HepG2 (cell line): Measurements from ENCODE around the gene KIAA1958. TPM values are rescaled to one million over a fixed set of nuclear protein-coding genes. Genes with fewer than 3 reads are reported as not detected.

Experiments
- GABPB1 ChIP-seq: IDR thresholded peaks from 2 replicates; pipeline ENCODE4 v1.6.1; 2016; ENCODE audit warnings: mild to moderate bottlenecking, missing genetic modification reagents, moderate library complexity, missing compliant biosample characterization
- HNRNPL ChIP-seq: fragments of 200-400 bp; formaldehyde crosslinking; IDR thresholded peaks from 2 replicates; pipeline ENCODE4 v1.6.1; 2017; ENCODE audit warnings: mild to moderate bottlenecking, low read depth, low read length
- HOXA7 ChIP-seq: sonication (generic); formaldehyde crosslinking; IDR thresholded peaks from 2 replicates; pipeline ENCODE4 v1.8.1; 2022; ENCODE audit warnings: mild to moderate bottlenecking, missing genetic modification reagents, moderate library complexity
- KDM5B ChIP-seq: sonication (generic); formaldehyde crosslinking; IDR thresholded peaks from 2 replicates; pipeline ENCODE4 v1.4.0; 2020; ENCODE audit warnings: missing genetic modification reagents, mild to moderate bottlenecking, borderline replicate concordance
- KLF16 ChIP-seq, 2 experiments: sonication (generic) in 1 of 2; formaldehyde crosslinking in 1 of 2; IDR thresholded peaks; 2 replicates each; pipeline versions ENCODE4 v1.6.1 to v1.8.0; 2016 to 2023; ENCODE audit warnings: missing genetic modification reagents in 2 of 2, missing compliant biosample characterization in 1 of 2
- PRPF4 ChIP-seq: fragments of 200-400 bp; formaldehyde crosslinking; IDR thresholded peaks from 2 replicates; pipeline ENCODE4 v1.6.1; 2016; ENCODE audit warnings: low read length, low read depth; ENCODE audit not compliant: poor library complexity, severe bottlenecking
- RBM22 ChIP-seq: fragments of 200-400 bp; formaldehyde crosslinking; optimal IDR thresholded peaks from 2 replicates; pipeline ENCODE3; 2017; ENCODE audit warnings: mild to moderate bottlenecking, low read length, moderate library complexity
- TEAD2 ChIP-seq: sonication (generic); formaldehyde crosslinking; IDR thresholded peaks from 2 replicates; pipeline ENCODE4 v1.9.0; 2021; ENCODE audit warnings: missing genetic modification reagents
- ZBTB39 ChIP-seq: sonication (generic); formaldehyde crosslinking; IDR thresholded peaks from 2 replicates; pipeline ENCODE4 v1.5.0; 2020; ENCODE audit warnings: missing genetic modification reagents
- ZBTB49 ChIP-seq: sonication (generic); formaldehyde crosslinking; IDR thresholded peaks from 2 replicates; pipeline ENCODE4 v1.4.0; 2020; ENCODE audit warnings: missing genetic modification reagents, borderline replicate concordance
- ZNF431 ChIP-seq: sonication (generic); formaldehyde crosslinking; IDR thresholded peaks from 2 replicates; pipeline ENCODE4 v1.9.0; 2022; ENCODE audit warnings: missing genetic modification reagents, low read depth, mild to moderate bottlenecking, borderline replicate concordance
- ZNF44 ChIP-seq: sonication (generic); formaldehyde crosslinking; IDR thresholded peaks from 2 replicates; pipeline ENCODE4 v1.5.1; 2020; ENCODE audit warnings: mild to moderate bottlenecking, missing genetic modification reagents
- ZNF7 ChIP-seq: IDR thresholded peaks from 2 replicates; pipeline ENCODE4 v1.6.1; 2016; ENCODE audit warnings: missing biosample characterization, missing genetic modification reagents
- ZNF800 ChIP-seq: sonication (generic); formaldehyde crosslinking; IDR thresholded peaks from 2 replicates; pipeline ENCODE4 v1.4.0; 2020; ENCODE audit warnings: missing genetic modification reagents
- ZNF883 ChIP-seq: sonication (generic); formaldehyde crosslinking; IDR thresholded peaks from 2 replicates; pipeline ENCODE4 v1.5.1; 2020; ENCODE audit warnings: mild to moderate bottlenecking, missing genetic modification reagents; ENCODE audit errors: not compliant biosample characterization
- polyA plus RNA-seq, 8 experiments: library from polyadenylated mRNA; depleted of rRNA in 3 of 8; stranded (reverse) in 7 of 8; unstranded in 1 of 8; fragments of >200 nt; fragmentation: Illumina TruSeq in 4 of 8; extraction: Trizol in 4 of 8; gene quantifications; 2 replicates each; pipeline versions ENCODE4 v1.2.1 to v1.2.3, GENCODE V29; 2011 to 2016; ENCODE audit warnings: low read depth in 4 of 8, missing spikeins in 1 of 8, mixed read lengths in 1 of 8; ENCODE audit not compliant: insufficient read depth in 1 of 8
- total RNA-seq, 5 experiments: library from RNA; depleted of rRNA; stranded (reverse); fragments of >200 nt; fragmentation: Illumina TruSeq; extraction: Trizol; gene quantifications; 2 replicates each; pipeline ENCODE4 v1.2.3, GENCODE V29; 2016; ENCODE audit warnings: low read depth in 1 of 5
- TF ChIP-seq, protein P1 (sequence below): sonication (generic); formaldehyde crosslinking; IDR thresholded peaks from 2 replicates; pipeline ENCODE4 v1.4.0; 2020; ENCODE audit warnings: missing genetic modification reagents
- TF ChIP-seq, protein P2 (sequence below): sonication (generic); formaldehyde crosslinking; IDR thresholded peaks from 2 replicates; pipeline ENCODE4 v1.4.0; 2020; ENCODE audit warnings: mild to moderate bottlenecking, missing genetic modification reagents, borderline replicate concordance

Gene KIAA1958
- total and polyA plus RNA-seq, 2 of the 13 experiments (the other 11 are each of a cell fraction or from before 2014, with no cell fraction given), result 8.5 to 10.3 TPM

DNA sequence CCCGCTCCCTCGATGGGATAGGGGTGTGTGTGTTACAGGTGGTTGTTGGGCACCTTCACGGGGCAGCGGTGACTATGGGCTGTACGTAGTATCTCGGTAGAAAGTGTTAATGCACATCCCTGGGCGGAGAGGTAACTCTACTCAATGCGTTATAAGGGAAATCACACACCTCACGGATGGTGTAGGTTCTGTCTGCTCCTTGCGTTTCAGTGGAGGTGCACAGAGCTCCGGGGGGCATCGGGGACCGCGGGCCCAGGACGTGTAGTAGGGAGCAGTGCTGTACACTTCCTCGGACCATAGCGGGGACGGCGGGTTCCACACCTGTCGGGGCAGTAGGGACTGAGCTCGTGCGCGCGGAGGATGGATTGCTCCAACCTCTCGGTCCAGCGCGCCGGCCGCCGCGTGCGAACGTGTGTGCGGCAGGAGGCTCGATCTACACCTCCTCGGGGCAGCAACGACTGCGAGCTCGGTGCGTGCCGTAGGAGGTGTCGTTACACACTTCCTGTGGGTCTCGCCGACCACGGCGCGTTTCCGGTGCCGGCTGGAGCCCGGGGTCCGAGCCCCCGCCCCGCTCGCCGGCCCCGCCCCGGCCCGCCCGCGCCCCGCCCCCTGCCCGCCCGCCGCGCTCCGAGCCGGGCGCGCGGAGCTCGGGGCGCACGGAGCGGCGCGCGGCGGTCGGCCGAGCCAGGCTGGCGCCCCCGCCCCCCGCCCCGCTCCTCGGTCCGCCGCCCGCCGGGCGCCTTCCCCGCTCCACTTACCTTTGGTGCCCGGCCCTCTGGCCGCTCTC is at the start of gene KIAA1958 (continued):
- TF ChIP-seq, protein P1, sequence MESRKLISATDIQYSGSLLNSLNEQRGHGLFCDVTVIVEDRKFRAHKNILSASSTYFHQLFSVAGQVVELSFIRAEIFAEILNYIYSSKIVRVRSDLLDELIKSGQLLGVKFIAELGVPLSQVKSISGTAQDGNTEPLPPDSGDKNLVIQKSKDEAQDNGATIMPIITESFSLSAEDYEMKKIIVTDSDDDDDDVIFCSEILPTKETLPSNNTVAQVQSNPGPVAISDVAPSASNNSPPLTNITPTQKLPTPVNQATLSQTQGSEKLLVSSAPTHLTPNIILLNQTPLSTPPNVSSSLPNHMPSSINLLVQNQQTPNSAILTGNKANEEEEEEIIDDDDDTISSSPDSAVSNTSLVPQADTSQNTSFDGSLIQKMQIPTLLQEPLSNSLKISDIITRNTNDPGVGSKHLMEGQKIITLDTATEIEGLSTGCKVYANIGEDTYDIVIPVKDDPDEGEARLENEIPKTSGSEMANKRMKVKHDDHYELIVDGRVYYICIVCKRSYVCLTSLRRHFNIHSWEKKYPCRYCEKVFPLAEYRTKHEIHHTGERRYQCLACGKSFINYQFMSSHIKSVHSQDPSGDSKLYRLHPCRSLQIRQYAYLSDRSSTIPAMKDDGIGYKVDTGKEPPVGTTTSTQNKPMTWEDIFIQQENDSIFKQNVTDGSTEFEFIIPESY, result no peak
- no peak for TF ChIP-seq RBM22
- TF ChIP-seq ZBTB49 (CRISPR knock-in tag), result peak; percentile 80; the same call in 1 of the 2 replicates
- TF ChIP-seq ZBTB39 (CRISPR knock-in tag), result peak; percentile 76; the same call in 1 of the 2 replicates
- peak; percentile 94 for TF ChIP-seq GABPB1
- TF ChIP-seq ZNF883 (CRISPR knock-in tag), result peak; percentile 91
- 0 out of 2 replicates have a peak, but pooled peaks have one; percentile 49 for TF ChIP-seq ZNF800 (CRISPR knock-in tag)
- TF ChIP-seq KLF16 (CRISPR knock-in tag; IDR thresholded peaks at IDR 0.05), result peak in 1 of 2 experiments; percentile 62; a peak in 2 of 4 replicates
- peak; percentile 84; the same call in 1 of the 2 replicates for TF ChIP-seq TEAD2 (CRISPR knock-in tag)
- no peak for TF ChIP-seq HOXA7 (CRISPR knock-in tag)
- no peak for TF ChIP-seq PRPF4
- TF ChIP-seq ZNF7 (CRISPR knock-in tag), result no peak
- TF ChIP-seq ZNF44 (CRISPR knock-in tag), result no peak
- TF ChIP-seq ZNF431 (CRISPR knock-in tag), result peak; percentile 43; the same call in 1 of the 2 replicates
- TF ChIP-seq, protein P2, sequence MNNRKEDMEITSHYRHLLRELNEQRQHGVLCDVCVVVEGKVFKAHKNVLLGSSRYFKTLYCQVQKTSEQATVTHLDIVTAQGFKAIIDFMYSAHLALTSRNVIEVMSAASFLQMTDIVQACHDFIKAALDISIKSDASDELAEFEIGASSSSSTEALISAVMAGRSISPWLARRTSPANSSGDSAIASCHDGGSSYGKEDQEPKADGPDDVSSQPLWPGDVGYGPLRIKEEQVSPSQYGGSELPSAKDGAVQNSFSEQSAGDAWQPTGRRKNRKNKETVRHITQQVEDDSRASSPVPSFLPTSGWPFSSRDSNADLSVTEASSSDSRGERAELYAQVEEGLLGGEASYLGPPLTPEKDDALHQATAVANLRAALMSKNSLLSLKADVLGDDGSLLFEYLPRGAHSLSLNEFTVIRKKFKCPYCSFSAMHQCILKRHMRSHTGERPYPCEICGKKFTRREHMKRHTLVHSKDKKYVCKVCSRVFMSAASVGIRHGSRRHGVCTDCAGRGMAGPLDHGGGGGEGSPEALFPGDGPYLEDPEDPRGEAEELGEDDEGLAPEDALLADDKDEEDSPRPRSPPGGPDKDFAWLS (CRISPR knock-in tag), result no peak
- TF ChIP-seq KDM5B (CRISPR knock-in tag), result peak; percentile 97
- 0 out of 2 replicates have a peak, but pooled peaks have one; percentile 27 for TF ChIP-seq HNRNPL
